ENCODE results near the gene BBOX1.

- TF ChIP-seq POLR2A (IDR thresholded peaks at IDR 0.05), result no peak
- TF ChIP-seq CTCF (IDR thresholded peaks at IDR 0.05), result no peak
These were observed 31.6 kb upstream of the BBOX1 start for GRCh38 chr11:27008811-27009535.
